ENCODE results near the gene F11. TPM values are rescaled to one million over a fixed set of nuclear protein-coding genes. Genes with fewer than 3 reads are reported as not detected.

F11 gene
- polyA plus RNA-seq, 4 donors, result 0.53 to 25.1 (median 11.8) TPM

- no peaks in the 10 kb centered on the region for H3K36me3 ChIP-seq (ENCODE audit: control insufficient read depth in 3 of 3, insufficient read depth in 2 of 3, low read depth in 1 of 3, low read length in 3 of 3)
- no peak overlapping the region for H3K4me3 ChIP-seq (ENCODE audit: low read depth in 1 of 3, low read length in 3 of 3)
- H3K9me3 ChIP-seq (ENCODE audit: control insufficient read depth in 2 of 2, insufficient read depth in 1 of 2, low read depth in 1 of 2, low read length in 1 of 2), result no peaks in the 10 kb centered on the region
- H3K4me1 ChIP-seq (ENCODE audit: control insufficient read depth in 3 of 3, insufficient read depth in 2 of 3, low read depth in 1 of 3, low read length in 2 of 3), result no peaks in the 10 kb centered on the region
- FAIRE-seq (no peak), DNase-seq (no peak)
- H3K27me3 ChIP-seq (ENCODE audit: control insufficient read depth in 3 of 3, insufficient read depth in 3 of 3, low read length in 3 of 3), result no peaks in the 10 kb centered on the region
- 76 to 82% (median 79%) methylated on average over 5 of the region's 5 CpGs for WGBS, 3 donors
- no peak overlapping the region for H3K27ac ChIP-seq (ENCODE audit: low read depth in 1 of 3, low read length in 2 of 3)
Measured at GRCh38 chr4:186283311-186283710, 17.3 kb downstream of the F11 start.

GRCh38 chr4:186285147-186285546 is 19.2 kb downstream of the F11 start:
- FAIRE-seq, result no peak
- H3K36me3 ChIP-seq (ENCODE audit: control insufficient read depth in 3 of 3, insufficient read depth in 2 of 3, low read depth in 1 of 3, low read length in 3 of 3), result no peaks in the 10 kb centered on the region
- 93 to 95% (median 94%) methylated on average over 12 of the region's 12 CpGs for WGBS, 3 donors
- no peaks in the 10 kb centered on the region for H3K9me3 ChIP-seq (ENCODE audit: control insufficient read depth in 2 of 2, insufficient read depth in 1 of 2, low read depth in 1 of 2, low read length in 1 of 2)
- H3K4me3 ChIP-seq (ENCODE audit: low read depth in 1 of 3, low read length in 3 of 3), result no peak overlapping the region
- H3K4me1 ChIP-seq (ENCODE audit: control insufficient read depth in 3 of 3, insufficient read depth in 2 of 3, low read depth in 1 of 3, low read length in 2 of 3), result no peaks in the 10 kb centered on the region
- no peaks in the 10 kb centered on the region for H3K27me3 ChIP-seq (ENCODE audit: control insufficient read depth in 3 of 3, insufficient read depth in 3 of 3, low read length in 3 of 3)
- no peak for DNase-seq
- no peak overlapping the region for H3K27ac ChIP-seq (ENCODE audit: low read depth in 1 of 3, low read length in 2 of 3)

GRCh38 chr4:186286581-186286980 is 20.6 kb downstream of the F11 start:
- DNase-seq (no peak), FAIRE-seq (no peak)
- H3K4me1 ChIP-seq (ENCODE audit: control insufficient read depth in 3 of 3, insufficient read depth in 2 of 3, low read depth in 1 of 3, low read length in 2 of 3), result no peaks in the 10 kb centered on the region
- no peak overlapping the region for H3K4me3 ChIP-seq (ENCODE audit: low read depth in 1 of 3, low read length in 3 of 3)
- H3K36me3 ChIP-seq (ENCODE audit: control insufficient read depth in 3 of 3, insufficient read depth in 2 of 3, low read depth in 1 of 3, low read length in 3 of 3), result no peaks in the 10 kb centered on the region
- 87 to 95% (median 94%) methylated on average over 3 of the region's 3 CpGs for WGBS, 3 donors
- H3K27ac ChIP-seq (ENCODE audit: low read depth in 1 of 3, low read length in 2 of 3), result no peak overlapping the region
- no peaks in the 10 kb centered on the region for H3K27me3 ChIP-seq (ENCODE audit: control insufficient read depth in 3 of 3, insufficient read depth in 3 of 3, low read length in 3 of 3)
- no peaks in the 10 kb centered on the region for H3K9me3 ChIP-seq (ENCODE audit: control insufficient read depth in 2 of 2, insufficient read depth in 1 of 2, low read depth in 1 of 2, low read length in 1 of 2)

GRCh38 chr4:186291256-186291890 is 25.4 kb downstream of the F11 start:
- no peak overlapping the region for H3K27ac ChIP-seq (ENCODE audit: low read depth in 1 of 3, low read length in 2 of 3)
- no peaks in the 10 kb centered on the region for H3K27me3 ChIP-seq (ENCODE audit: control insufficient read depth in 3 of 3, insufficient read depth in 3 of 3, low read length in 3 of 3)
- H3K4me1 ChIP-seq (ENCODE audit: control insufficient read depth in 3 of 3, insufficient read depth in 2 of 3, low read depth in 1 of 3, low read length in 2 of 3), result no peaks in the 10 kb centered on the region
- DNase-seq (peak in 1 of 2 donors; percentile 65), FAIRE-seq (no peak)
- 47 to 63% (median 55%) methylated on average over 10 of the region's 10 CpGs for WGBS, 3 donors
- no peaks in the 10 kb centered on the region for H3K9me3 ChIP-seq (ENCODE audit: control insufficient read depth in 2 of 2, insufficient read depth in 1 of 2, low read depth in 1 of 2, low read length in 1 of 2)
- no peak overlapping the region for H3K4me3 ChIP-seq (ENCODE audit: low read depth in 1 of 3, low read length in 3 of 3)
- H3K36me3 ChIP-seq (ENCODE audit: control insufficient read depth in 3 of 3, insufficient read depth in 2 of 3, low read depth in 1 of 3, low read length in 3 of 3), result no peaks in the 10 kb centered on the region

GRCh38 chr4:186294160-186294559 is 28.2 kb downstream of the F11 start:
- no peaks in the 10 kb centered on the region for H3K9me3 ChIP-seq (ENCODE audit: control insufficient read depth in 2 of 2, insufficient read depth in 1 of 2, low read depth in 1 of 2, low read length in 1 of 2)
- H3K4me3 ChIP-seq (ENCODE audit: low read depth in 1 of 3, low read length in 3 of 3), result no peak overlapping the region
- no peaks in the 10 kb centered on the region for H3K4me1 ChIP-seq (ENCODE audit: control insufficient read depth in 3 of 3, insufficient read depth in 2 of 3, low read depth in 1 of 3, low read length in 2 of 3)
- H3K36me3 ChIP-seq (ENCODE audit: control insufficient read depth in 3 of 3, insufficient read depth in 2 of 3, low read depth in 1 of 3, low read length in 3 of 3), result no peaks in the 10 kb centered on the region
- H3K27ac ChIP-seq (ENCODE audit: low read depth in 1 of 3, low read length in 2 of 3), result no peak overlapping the region
- H3K27me3 ChIP-seq (ENCODE audit: control insufficient read depth in 3 of 3, insufficient read depth in 3 of 3, low read length in 3 of 3), result no peaks in the 10 kb centered on the region
- DNase-seq, result no peak
- WGBS, 3 donors, result 74 to 87% (median 87%) methylated on average over 9 of the region's 9 CpGs
- FAIRE-seq, result no peak

- WGBS, 3 donors, result 26 to 49% (median 29%) methylated on average over 4 of the region's 4 CpGs
- FAIRE-seq (no peak), DNase-seq (peak in 1 of 2 donors; percentile 6)
- no peak overlapping the region for H3K27ac ChIP-seq (ENCODE audit: low read depth in 1 of 3, low read length in 2 of 3)
- no peaks in the 10 kb centered on the region for H3K9me3 ChIP-seq (ENCODE audit: control insufficient read depth in 2 of 2, insufficient read depth in 1 of 2, low read depth in 1 of 2, low read length in 1 of 2)
- H3K4me1 ChIP-seq (ENCODE audit: control insufficient read depth in 3 of 3, insufficient read depth in 2 of 3, low read depth in 1 of 3, low read length in 2 of 3), result no peaks in the 10 kb centered on the region
- H3K27me3 ChIP-seq (ENCODE audit: control insufficient read depth in 3 of 3, insufficient read depth in 3 of 3, low read length in 3 of 3), result no peaks in the 10 kb centered on the region
- no peaks in the 10 kb centered on the region for H3K36me3 ChIP-seq (ENCODE audit: control insufficient read depth in 3 of 3, insufficient read depth in 2 of 3, low read depth in 1 of 3, low read length in 3 of 3)
- no peak overlapping the region for H3K4me3 ChIP-seq (ENCODE audit: low read depth in 1 of 3, low read length in 3 of 3)
Measured at GRCh38 chr4:186296481-186296880, 30.5 kb downstream of the F11 start.

- WGBS, 3 donors, result 44 to 57% (median 53%) methylated on average over 21 of the region's 21 CpGs
- peak; percentile 64 to 73 for DNase-seq
- H3K27ac ChIP-seq (ENCODE audit: low read depth in 1 of 3, low read length in 2 of 3), result no peak overlapping the region
- H3K4me3 ChIP-seq (ENCODE audit: low read depth in 1 of 3, low read length in 3 of 3), result no peak overlapping the region
- FAIRE-seq, result no peak
- no peaks in the 10 kb centered on the region for H3K9me3 ChIP-seq (ENCODE audit: control insufficient read depth in 2 of 2, insufficient read depth in 1 of 2, low read depth in 1 of 2, low read length in 1 of 2)
- H3K27me3 ChIP-seq (ENCODE audit: control insufficient read depth in 3 of 3, insufficient read depth in 3 of 3, low read length in 3 of 3), result no peaks in the 10 kb centered on the region
- no peaks in the 10 kb centered on the region for H3K4me1 ChIP-seq (ENCODE audit: control insufficient read depth in 3 of 3, insufficient read depth in 2 of 3, low read depth in 1 of 3, low read length in 2 of 3)
- H3K36me3 ChIP-seq (ENCODE audit: control insufficient read depth in 3 of 3, insufficient read depth in 2 of 3, low read depth in 1 of 3, low read length in 3 of 3), result no peaks in the 10 kb centered on the region
Measured at GRCh38 chr4:186297013-186297645, 31.1 kb downstream of the F11 start.

GRCh38 chr4:186298031-186298647 is 32.1 kb downstream of the F11 start:
- 53 to 78% (median 59%) methylated on average over 39 of the region's 39 CpGs for WGBS, 3 donors
- peak in 1 of 2 donors; percentile 14 for DNase-seq
- FAIRE-seq, result no peak

More at GRCh38 chr4:186298031-186298647, 32.1 kb downstream of the F11 start:
- H3K4me3 ChIP-seq (ENCODE audit: low read depth in 1 of 3, low read length in 3 of 3), result no peak overlapping the region
- no peaks in the 10 kb centered on the region for H3K9me3 ChIP-seq (ENCODE audit: control insufficient read depth in 2 of 2, insufficient read depth in 1 of 2, low read depth in 1 of 2, low read length in 1 of 2)
- no peaks in the 10 kb centered on the region for H3K4me1 ChIP-seq (ENCODE audit: control insufficient read depth in 3 of 3, insufficient read depth in 2 of 3, low read depth in 1 of 3, low read length in 2 of 3)
- H3K27ac ChIP-seq (ENCODE audit: low read depth in 1 of 3, low read length in 2 of 3), result no peak overlapping the region
- H3K36me3 ChIP-seq (ENCODE audit: control insufficient read depth in 3 of 3, insufficient read depth in 2 of 3, low read depth in 1 of 3, low read length in 3 of 3), result no peaks in the 10 kb centered on the region
- no peaks in the 10 kb centered on the region for H3K27me3 ChIP-seq (ENCODE audit: control insufficient read depth in 3 of 3, insufficient read depth in 3 of 3, low read length in 3 of 3)
